Keratinocyte (primary cell): ENCODE results near the gene ZNF93. TPM values are rescaled to one million over a fixed set of nuclear protein-coding genes. Genes with fewer than 3 reads are reported as not detected.

Source experiments
- DNase-seq: peaks from one replicate; pipeline ENCODE4 v3.0.0-alpha.2; 2011; ENCODE audit warnings: low read depth, missing footprints, low spot score
- FAIRE-seq: peaks from 2 replicates; lab custom pipeline; 2011; peaks lifted over from hg19 to GRCh38; lab: Jason Lieb, UNC
- H2AFZ ChIP-seq: 2 replicates; pipeline ENCODE4 v1.6.0; 2012; ENCODE audit warnings: low read length, control low read depth, inconsistent platforms; ENCODE audit not compliant: control insufficient read depth
- H3K27ac ChIP-seq: 2 replicates; pipeline ENCODE4 v1.5.1; 2011; ENCODE audit warnings: low read length; ENCODE audit not compliant: control insufficient read depth, insufficient read depth
- H3K27me3 ChIP-seq: 3 replicates; pipeline ENCODE4 v1.6.0; 2011; ENCODE audit warnings: low read length; ENCODE audit not compliant: control insufficient read depth, insufficient read depth; ENCODE audit errors: extremely low read depth
- H3K36me3 ChIP-seq, 2 experiments: 2 replicates in 1 of 2; 3 replicates in 1 of 2; pipeline ENCODE4 v1.5.1; 2011; ENCODE audit warnings: low read length in 2 of 2, mild to moderate bottlenecking in 1 of 2; ENCODE audit not compliant: control insufficient read depth in 2 of 2, insufficient read depth in 2 of 2; ENCODE audit errors: extremely low read depth in 1 of 2
- H3K4me1 ChIP-seq: 3 replicates; pipeline ENCODE4 v1.5.1; 2011; ENCODE audit warnings: low read length; ENCODE audit not compliant: control insufficient read depth, insufficient read depth; ENCODE audit errors: extremely low read depth
- H3K4me2 ChIP-seq: 3 replicates; pipeline ENCODE4 v1.6.0; 2011; ENCODE audit warnings: low read depth, low read length; ENCODE audit not compliant: control insufficient read depth, insufficient read depth; ENCODE audit errors: extremely low read depth
- H3K4me3 ChIP-seq, 3 experiments: fragments of 200-600 bp in 1 of 3; sonication (generic) in 1 of 3; 2 replicates in 2 of 3; 3 replicates in 1 of 3; pipeline ENCODE4 v1.5.1; 2011 to 2016; ENCODE audit warnings: low read length in 3 of 3, mild to moderate bottlenecking in 3 of 3, control low read depth in 2 of 3, inconsistent platforms in 1 of 3, low read depth in 1 of 3, mixed read lengths in 1 of 3, mixed run types in 1 of 3, moderate library complexity in 1 of 3; ENCODE audit not compliant: control insufficient read depth in 2 of 3, insufficient read depth in 2 of 3; ENCODE audit errors: extremely low read depth in 1 of 3
- H3K79me2 ChIP-seq: 2 replicates; pipeline ENCODE4 v1.6.0; 2012; ENCODE audit warnings: low read length; ENCODE audit not compliant: control insufficient read depth, insufficient read depth
- H3K9ac ChIP-seq: 3 replicates; pipeline ENCODE4 v1.6.0; 2011; ENCODE audit warnings: low read length; ENCODE audit not compliant: control insufficient read depth, insufficient read depth; ENCODE audit errors: extremely low read depth
- H3K9me1 ChIP-seq: 3 replicates; pipeline ENCODE4 v1.6.0; 2011; ENCODE audit warnings: low read length; ENCODE audit not compliant: control insufficient read depth, insufficient read depth; ENCODE audit errors: extremely low read depth
- H3K9me3 ChIP-seq: 2 replicates; pipeline ENCODE4 v1.5.1; 2012; ENCODE audit warnings: low read depth, low read length; ENCODE audit not compliant: control insufficient read depth
- H4K20me1 ChIP-seq: 3 replicates; pipeline ENCODE4 v1.6.0; 2011; ENCODE audit warnings: low read length; ENCODE audit not compliant: control insufficient read depth, insufficient read depth; ENCODE audit errors: extremely low read depth
- CTCF ChIP-seq, 3 experiments: IDR thresholded peaks in 1 of 3; conservative IDR thresholded peaks in 1 of 3; optimal IDR thresholded peaks in 1 of 3; 2 replicates in 2 of 3; 3 replicates in 1 of 3; pipeline versions ENCODE3 to v1.5.1; 2011; ENCODE audit warnings: low read length in 3 of 3, mild to moderate bottlenecking in 3 of 3, moderate library complexity in 2 of 3, control low read depth in 1 of 3, inconsistent platforms in 1 of 3; ENCODE audit not compliant: insufficient read depth in 2 of 3; ENCODE audit errors: extremely low read depth in 1 of 3
- EZH2 ChIP-seq: IDR thresholded peaks from one replicate; pipeline ENCODE4 v1.6.1; 2012; ENCODE audit warnings: inconsistent platforms, mild to moderate bottlenecking, low read length, moderate library complexity
- dilution Hi-C: fragments of 300-500 bp; cut with MboI; formaldehyde crosslinking; loops from one replicate; pipeline ENCODE4 v1.7.0; 2020; ENCODE audit warnings: low sequenced_read_pairs; ENCODE audit not compliant: extremely low pct_ligation_motif_present
- polyA plus RNA-seq, 5 experiments: library from polyadenylated mRNA; depleted of rRNA in 3 of 5; stranded (reverse) in 3 of 5; stranded (forward) in 1 of 5; unstranded in 1 of 5; fragments of >200 nt; gene quantifications; 1 replicate in 1 of 5; 2 replicates in 3 of 5; 3 replicates in 1 of 5; pipeline versions ENCODE4 v1.2.1 to v1.2.3, GENCODE V29; 2011 to 2012; ENCODE audit warnings: missing spikeins in 2 of 5, low read depth in 1 of 5, low replicate concordance in 1 of 5

The ZNF93 gene
- polyA plus RNA-seq, 1 donor (not counting 4 experiments of a cell fraction or from before 2014, with no cell fraction given): 4.8 TPM

GRCh38 chr19:19938449-19938848 is 37.7 kb downstream of the ZNF93 start:
- no peaks in the 10 kb centered on the region for H3K9me1 ChIP-seq
- no peak overlapping the region for H3K27ac ChIP-seq
- H3K36me3 ChIP-seq: no peaks in the 10 kb centered on the region
- H3K79me2 ChIP-seq: no peaks in the 10 kb centered on the region
- H3K27me3 ChIP-seq: no peaks in the 10 kb centered on the region
- FAIRE-seq (no peak), DNase-seq (no peak)
- peaks cover 16% of the 10 kb centered on the region for H3K9me3 ChIP-seq
- dilution Hi-C loops: no loop called here
- no peaks in the 10 kb centered on the region for H4K20me1 ChIP-seq
- H3K4me1 ChIP-seq: no peaks in the 10 kb centered on the region
- H2AFZ ChIP-seq: no peak overlapping the region
- H3K4me3 ChIP-seq: no peak overlapping the region
- H3K9ac ChIP-seq: no peak overlapping the region
- TF ChIP-seq CTCF (optimal IDR thresholded peaks at IDR 0.05 in 1 of 3, IDR thresholded peaks at IDR 0.05 in 1 of 3, conservative IDR thresholded peaks at IDR 0.05 in 1 of 3; ENCODE audit: extremely low read depth in 1 of 3, insufficient read depth in 2 of 3, low read length in 3 of 3) (no peak), EZH2 (no peak)
- no peak overlapping the region for H3K4me2 ChIP-seq

GRCh38 chr19:19943848-19944582 is 43.3 kb downstream of the ZNF93 start:
- no peaks in the 10 kb centered on the region for H3K4me1 ChIP-seq
- no peak for TF ChIP-seq EZH2
- no peak for TF ChIP-seq CTCF (optimal IDR thresholded peaks at IDR 0.05 in 1 of 3, IDR thresholded peaks at IDR 0.05 in 1 of 3, conservative IDR thresholded peaks at IDR 0.05 in 1 of 3; ENCODE audit: extremely low read depth in 1 of 3, insufficient read depth in 2 of 3, low read length in 3 of 3)
- no peak overlapping the region for H3K27ac ChIP-seq
- no peak overlapping the region for H2AFZ ChIP-seq
- no peaks in the 10 kb centered on the region for H4K20me1 ChIP-seq
- H3K4me2 ChIP-seq: no peak overlapping the region
- no peaks in the 10 kb centered on the region for H3K27me3 ChIP-seq
- no peaks in the 10 kb centered on the region for H3K79me2 ChIP-seq
- no peaks in the 10 kb centered on the region for H3K36me3 ChIP-seq
- FAIRE-seq (no peak), DNase-seq (no peak)
- peaks cover 5% of the 10 kb centered on the region for H3K9me3 ChIP-seq
- H3K4me3 ChIP-seq: no peak overlapping the region
- H3K9ac ChIP-seq: no peak overlapping the region
- dilution Hi-C loops: no loop called here
- H3K9me1 ChIP-seq: no peaks in the 10 kb centered on the region
